GM08714 (cell line): ENCODE results near the gene ELANE.

ENCODE experiments used
- H3K4me3 ChIP-seq: fragments of 200-500 bp; sonication (Bioruptor generic); 2 replicates; pipeline ENCODE4 v1.5.1; 2014; ENCODE audit warnings: mild to moderate bottlenecking, low read length, inconsistent platforms
- ZNF274 ChIP-seq: IDR thresholded peaks from 2 replicates; pipeline ENCODE4 v1.6.1; 2012; ENCODE audit warnings: mild to moderate bottlenecking, low read depth, low read length

Gene ELANE

DNA sequence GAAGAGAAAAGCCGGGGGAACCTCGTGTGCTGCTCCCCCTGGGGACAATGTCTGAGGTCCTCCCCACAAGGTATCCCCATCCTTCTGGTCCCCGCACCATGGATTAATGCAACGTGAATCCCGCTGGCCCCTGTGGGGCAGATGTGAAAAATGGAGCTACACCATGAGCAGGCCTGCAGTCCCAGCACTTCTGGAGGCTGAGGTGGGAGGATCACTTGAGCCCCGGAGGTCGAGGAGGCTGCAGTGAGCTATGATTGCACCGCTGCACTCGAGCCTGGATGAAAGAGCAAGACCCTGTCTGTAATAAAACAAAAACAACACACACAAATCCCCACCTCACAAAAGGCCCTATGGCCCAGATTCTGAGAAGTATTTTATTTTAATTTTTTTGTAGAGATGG is 6.2 kb downstream of the ELANE start:
- no peak for TF ChIP-seq ZNF274
- no peak overlapping the region for H3K4me3 ChIP-seq

DNA sequence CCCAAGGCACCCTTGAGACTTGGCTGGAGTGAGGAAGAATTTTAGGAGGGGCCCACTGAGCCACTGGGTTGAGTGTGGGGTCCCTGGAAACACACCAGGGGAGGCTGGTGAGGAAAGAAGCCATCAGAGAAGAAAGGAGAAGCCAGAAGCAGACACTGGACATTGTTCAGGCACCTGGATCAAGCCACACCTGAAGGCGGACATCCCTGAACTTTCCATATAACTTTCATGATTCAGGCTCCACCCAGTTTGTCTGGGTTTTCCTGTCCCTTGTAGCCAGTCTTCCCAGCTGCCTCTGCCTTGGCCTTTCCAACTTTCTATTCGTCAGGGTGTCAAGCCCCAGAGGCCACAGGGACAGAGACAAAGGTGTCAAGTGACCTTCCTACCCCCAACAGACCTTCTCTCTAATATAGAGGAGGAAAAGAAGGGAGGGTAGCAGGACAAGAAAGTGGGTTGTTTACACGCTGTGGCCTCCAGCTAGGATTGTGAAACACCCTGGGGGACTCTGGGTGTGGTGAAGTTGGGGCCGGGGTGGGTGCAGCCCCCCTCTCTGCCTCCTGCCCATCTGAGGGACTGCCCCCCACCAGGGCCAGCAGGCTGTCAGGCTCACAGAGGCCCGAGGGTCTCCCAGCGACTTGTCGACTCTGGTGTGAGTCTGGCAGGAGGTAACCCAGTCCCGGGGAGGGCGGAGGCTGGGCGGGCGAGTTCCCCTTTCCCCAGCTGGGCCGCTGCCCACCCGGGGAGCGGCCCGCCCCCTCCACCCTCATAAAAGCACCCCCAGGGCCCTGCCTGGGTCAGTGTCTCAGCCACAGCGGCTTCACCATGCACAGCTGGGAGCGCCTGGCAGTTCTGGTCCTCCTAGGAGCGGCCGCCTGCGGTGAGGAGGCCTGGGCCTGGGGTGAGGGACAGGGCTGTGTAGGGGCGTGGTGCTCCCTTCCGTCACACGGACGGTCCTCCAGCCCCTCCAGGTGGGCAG is 7.1 kb downstream of the ELANE start, which contains the start of gene CFD:
Gene CFD, plus strand, starts transcription at position 797 of the 976 bp plus-strand sequence. Its CDS starts 26 bp downstream, at position 823.
- H3K4me3 ChIP-seq, result no peak within 1 kb of the TSS; the same call in 1 of the 2 replicates

DNA sequence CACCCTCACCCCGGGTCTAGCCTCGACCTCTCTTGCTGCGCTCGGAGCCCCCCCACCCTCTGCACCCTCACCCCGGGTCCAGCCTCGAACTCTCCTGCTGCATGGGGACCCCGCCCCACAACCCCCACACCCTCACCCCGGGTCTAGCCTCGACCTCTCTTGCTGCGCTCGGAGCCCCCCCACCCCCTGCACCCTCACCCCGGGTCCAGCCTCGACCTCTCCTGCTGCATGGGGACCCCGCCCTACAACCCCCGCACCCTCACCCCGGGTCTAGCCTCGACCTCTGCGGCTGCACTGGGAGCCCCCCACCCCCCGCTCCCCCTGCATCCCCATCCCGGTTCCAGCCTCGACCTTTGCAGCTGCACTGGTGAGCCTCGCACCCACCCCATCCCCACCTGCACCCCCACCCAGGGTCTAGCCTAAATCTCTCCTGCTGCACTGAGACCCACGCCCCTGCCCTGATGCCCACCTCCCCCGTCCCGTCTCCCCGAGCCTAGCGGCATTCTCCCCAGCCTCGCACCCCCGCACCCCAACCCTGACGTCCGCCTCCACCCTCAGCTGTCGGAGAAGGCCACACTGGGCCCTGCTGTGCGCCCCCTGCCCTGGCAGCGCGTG is 9.1 kb downstream of the ELANE start:
- no peak for TF ChIP-seq ZNF274
- no peak overlapping the region for H3K4me3 ChIP-seq

More for the DNA sequence above, 7.1 kb downstream of the ELANE start, which contains the start of gene CFD:
- no peak for TF ChIP-seq ZNF274

DNA sequence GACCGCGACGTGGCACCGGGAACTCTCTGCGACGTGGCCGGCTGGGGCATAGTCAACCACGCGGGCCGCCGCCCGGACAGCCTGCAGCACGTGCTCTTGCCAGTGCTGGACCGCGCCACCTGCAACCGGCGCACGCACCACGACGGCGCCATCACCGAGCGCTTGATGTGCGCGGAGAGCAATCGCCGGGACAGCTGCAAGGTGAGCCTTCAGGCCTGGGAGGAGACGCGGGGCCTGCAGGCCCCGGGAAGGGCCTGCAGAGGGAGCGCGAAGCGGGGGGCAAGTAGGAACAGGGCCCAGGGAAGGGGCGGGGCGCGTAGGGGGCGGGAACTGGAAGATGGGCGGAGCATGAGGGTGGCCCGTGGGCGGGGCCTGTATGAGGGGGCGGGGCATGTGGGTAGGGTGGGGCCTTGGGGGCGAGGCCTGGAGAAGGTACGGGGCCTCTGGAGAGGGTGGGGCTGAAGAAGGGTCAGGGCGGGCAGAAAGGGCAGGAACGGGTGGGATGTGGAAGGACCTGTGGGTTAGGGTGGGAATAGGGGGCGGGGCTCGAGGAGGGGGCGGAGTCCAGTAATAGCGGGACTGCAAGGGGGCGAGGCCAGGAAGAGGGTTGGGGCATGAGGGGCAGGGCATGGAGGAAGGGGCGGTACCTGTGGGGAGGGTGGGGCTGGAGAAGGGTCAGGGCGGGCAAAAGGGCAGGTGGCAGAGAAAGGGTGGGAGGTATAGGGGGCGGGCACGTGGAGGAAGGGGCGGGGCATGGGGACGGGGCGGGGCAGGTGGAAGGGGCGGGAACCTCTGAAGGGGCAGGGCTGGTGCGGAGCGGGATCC is 9.9 kb downstream of the ELANE start:
- no peak overlapping the region for H3K4me3 ChIP-seq
- no peak for TF ChIP-seq ZNF274

DNA sequence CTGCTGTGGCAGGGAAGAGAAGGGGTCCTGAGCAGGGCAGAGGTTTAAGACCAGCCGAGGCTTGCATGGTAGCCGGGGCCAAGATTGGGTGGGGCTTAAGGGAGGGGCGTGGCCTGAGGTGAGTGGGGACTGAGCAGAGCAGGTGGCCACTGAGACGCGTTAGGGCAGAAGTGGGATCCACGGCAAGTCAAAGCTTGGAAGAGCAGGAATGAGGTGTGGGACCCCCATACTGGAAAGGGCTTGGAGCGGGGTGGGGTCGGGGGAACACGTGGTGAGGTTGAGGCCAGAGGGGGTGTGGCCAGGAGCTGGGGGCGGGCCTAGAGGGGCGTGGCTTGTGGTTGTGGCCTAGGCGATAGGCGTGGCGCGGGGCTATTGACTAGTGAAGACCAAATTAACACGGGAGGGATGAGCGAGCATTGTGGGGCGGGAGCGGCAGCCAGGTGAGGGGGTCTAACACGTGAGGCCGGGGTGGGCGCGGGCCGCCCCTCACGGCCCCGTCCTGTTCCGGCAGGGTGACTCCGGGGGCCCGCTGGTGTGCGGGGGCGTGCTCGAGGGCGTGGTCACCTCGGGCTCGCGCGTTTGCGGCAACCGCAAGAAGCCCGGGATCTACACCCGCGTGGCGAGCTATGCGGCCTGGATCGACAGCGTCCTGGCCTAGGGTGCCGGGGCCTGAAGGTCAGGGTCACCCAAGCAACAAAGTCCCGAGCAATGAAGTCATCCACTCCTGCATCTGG is 10.6 kb downstream of the ELANE start:
- TF ChIP-seq ZNF274, result no peak
- H3K4me3 ChIP-seq, result no peak overlapping the region; the same call in 1 of the 2 replicates

DNA sequence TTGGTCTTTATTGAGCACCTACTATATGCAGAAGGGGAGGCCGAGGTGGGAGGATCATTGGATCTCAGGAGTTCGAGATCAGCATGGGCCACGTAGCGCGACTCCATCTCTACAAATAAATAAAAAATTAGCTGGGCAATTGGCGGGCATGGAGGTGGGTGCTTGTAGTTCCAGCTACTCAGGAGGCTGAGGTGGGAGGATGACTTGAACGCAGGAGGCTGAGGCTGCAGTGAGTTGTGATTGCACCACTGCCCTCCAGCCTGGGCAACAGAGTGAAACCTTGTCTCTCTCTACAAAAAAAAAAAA is 11.2 kb downstream of the ELANE start:
- no peak overlapping the region; the same call in 1 of the 2 replicates for H3K4me3 ChIP-seq
- no peak for TF ChIP-seq ZNF274

DNA sequence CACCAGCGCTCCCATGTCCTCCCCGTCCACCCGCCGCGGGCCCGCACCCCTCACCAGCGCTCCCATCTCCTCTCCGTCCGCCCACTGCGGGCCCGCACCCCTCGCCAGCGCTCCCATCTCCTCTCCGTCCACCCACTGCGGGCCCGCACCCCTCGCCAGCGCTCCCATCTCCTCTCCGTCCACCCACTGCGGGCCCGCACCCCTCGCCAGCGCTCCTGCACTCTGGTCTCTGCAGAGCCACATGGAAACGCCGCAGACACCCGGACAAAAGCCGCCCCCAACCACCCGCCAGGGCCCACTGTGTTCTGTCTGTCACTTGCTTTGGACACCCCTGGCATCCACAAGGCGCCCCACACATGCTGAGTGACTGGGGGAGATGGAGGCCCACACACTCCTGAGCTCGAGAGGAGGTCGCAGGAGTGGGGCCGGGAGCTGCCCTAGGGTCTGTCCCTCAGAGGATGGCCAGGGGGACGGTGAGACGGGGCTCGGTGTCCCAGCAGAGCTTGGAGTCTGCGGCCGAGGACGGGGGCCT is 14.7 kb downstream of the ELANE start:
- no peak overlapping the region for H3K4me3 ChIP-seq
- no peak for TF ChIP-seq ZNF274

DNA sequence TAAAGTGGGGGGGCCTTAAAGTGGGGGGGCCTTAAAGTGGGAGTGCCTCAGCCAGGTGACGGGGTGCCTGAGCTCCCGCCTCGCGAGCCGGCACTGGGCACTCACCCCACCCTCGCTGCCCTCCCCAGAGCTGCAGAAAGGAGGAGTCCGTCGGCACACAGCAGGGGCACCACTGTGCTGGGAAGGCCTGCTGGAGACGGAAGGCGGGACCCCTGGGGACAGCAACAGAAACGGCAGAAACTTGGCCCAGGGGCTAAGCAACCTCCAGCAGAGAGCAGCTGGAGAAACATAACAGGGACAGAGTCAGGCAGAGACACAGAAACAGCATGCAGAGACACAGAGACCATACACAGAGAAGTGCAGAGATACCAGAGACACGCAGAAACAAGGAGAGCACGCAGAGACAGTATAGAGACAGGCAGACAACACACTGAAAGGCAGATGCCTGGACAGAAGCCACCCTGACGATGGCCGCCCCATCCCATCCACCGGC is 15.2 kb downstream of the ELANE start:
- no peak for TF ChIP-seq ZNF274
- no peak overlapping the region for H3K4me3 ChIP-seq

DNA sequence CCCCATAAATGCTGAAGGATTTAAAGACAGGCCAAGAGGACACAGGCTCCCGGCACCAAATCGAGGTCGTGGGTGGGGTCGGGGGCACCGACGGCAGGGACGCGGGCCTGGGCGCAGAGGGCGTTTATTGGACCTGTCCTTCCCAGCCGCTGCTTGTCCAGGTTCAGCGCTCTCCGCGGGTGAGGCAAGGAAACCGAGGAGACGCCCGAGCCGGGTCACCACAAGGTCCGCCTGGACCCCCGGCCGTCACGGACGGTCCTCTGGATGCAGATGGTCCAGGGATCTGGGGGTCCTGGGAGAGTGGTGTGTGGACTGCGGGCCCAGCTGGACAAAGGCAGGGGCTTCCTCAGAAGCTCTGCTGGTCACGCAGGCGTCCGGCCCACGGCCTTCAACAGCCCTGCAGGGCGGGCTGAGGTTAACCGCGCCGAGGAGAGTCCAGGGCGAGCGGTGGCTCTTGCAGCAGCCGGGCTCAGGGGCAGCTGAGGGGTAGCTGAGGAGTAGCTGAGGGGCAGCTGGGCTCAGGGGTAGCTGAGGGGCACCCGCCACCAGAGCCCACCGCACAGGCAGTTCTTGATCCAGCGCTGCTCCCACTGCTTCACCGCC is 15.9 kb downstream of the ELANE start:
- no peak overlapping the region for H3K4me3 ChIP-seq
- TF ChIP-seq ZNF274, result no peak

DNA sequence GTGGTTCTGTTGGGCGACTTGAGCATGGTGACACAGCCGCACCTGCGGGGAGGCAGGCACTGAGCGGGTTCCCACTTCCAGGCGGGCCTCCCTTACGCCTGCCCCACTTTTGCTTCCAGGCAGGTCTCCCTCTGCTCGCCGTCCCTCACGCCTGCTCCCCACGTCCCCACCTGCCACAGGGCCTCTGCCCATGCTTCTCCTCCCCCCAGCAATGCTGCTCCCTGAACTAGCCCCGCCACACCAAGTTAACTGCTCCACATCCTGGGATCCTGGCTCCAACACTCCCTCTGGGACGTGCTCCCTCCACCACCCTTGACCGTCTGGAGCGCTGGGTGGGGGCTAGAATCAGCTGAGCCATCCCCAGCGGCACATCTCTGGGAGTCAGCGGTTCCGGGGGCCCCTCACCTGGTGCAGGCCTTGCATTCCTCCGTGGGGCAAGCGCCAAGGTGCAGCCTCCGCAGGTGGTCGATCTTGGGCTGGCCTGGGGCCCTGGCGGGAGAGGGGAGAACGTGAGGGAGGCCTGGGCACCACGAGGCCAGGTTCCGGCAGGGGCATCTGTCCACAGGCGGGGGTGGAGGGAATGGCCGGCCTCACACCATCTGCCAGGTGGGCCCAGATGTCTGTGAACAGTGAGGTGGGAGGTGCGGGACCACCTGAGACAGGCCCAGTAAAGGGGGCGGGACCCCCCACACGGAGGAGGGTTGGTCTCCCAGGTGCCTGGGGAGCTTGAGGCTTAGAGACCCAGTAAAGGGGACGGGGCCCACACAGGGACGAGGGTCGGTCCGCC is 16.5 kb downstream of the ELANE start:
- TF ChIP-seq ZNF274, result no peak
- no peak overlapping the region for H3K4me3 ChIP-seq

DNA sequence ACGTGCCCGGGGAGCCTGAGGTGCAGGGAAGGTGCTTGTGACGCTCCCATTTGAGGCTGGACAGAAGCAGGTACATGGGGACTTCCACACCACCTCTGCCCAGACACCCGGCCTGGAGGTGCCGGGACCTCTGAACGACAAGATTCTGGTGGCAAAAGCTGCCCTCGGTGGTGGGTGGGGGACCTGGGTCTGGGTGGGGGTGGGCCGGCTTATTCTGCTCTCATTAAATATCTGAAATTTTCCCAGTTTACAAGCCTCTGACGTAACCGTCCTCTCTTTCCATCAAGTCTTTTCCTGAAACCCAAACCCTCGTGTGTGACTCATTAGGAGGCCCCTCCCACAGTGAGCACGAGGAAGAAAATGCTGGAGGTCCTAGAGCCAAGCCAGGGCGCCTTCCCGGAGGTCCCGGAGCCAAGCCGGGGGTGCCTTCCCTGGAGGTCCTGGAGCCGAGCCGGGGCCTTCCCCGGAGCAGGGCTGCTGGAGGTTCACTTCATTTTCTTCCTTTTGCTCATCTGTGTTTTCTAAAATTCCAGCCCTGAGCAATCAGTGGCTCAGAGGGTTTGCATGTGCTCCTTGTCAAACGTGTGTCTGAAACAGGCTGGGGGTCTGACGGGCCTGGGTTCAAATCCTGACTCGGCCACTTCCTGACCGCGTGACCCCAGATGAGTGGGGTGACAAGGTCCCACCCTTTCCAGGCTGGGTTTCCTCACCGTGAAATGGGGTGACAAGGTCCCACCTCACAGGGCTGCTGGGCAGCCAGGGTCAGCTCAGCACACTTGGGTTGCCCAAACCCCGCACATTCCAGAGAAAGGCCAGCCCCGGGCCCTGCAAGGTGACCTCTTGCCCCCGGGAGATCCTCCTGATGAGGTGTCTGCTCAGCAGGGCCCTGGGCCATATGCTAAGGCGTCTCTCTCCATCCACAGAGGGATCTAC is 17.4 kb downstream of the ELANE start:
- H3K4me3 ChIP-seq, result no peak overlapping the region
- TF ChIP-seq ZNF274, result no peak
